GM19035 (cell line): ENCODE data around the gene HOXC11.

Source experiments
- ATAC-seq: cut with Tn5 transposase; IDR thresholded peaks from one replicate; pipeline ENCODE4 v1.9.1; 2021; ENCODE audit not compliant: unreplicated experiment

The HOXC11 gene

GRCh38 chr12:53996240-53997203, 23.6 kb downstream of the HOXC11 start:
- no peak for ATAC-seq

GRCh38 chr12:53997204-53998109, 24.5 kb downstream of the HOXC11 start:
- ATAC-seq = no peak

- no peak for ATAC-seq
Observed at GRCh38 chr12:53998110-53998899, 25.4 kb downstream of the HOXC11 start.

- ATAC-seq = no peak
Observed at GRCh38 chr12:53998900-53999236, 25.9 kb downstream of the HOXC11 start.

- ATAC-seq = no peak
Observed at GRCh38 chr12:53999559-54000115, 26.7 kb downstream of the HOXC11 start.

GRCh38 chr12:54000116-54001114, 27.5 kb downstream of the HOXC11 start, which contains the start of gene HOXC9:
Gene HOXC9 (plus strand): TSS chr12:54000161. CDS start chr12:54000189, 28 bp downstream.
- ATAC-seq = no peak

- no peak for ATAC-seq
Observed at GRCh38 chr12:54001283-54002187, 28.6 kb downstream of the HOXC11 start.

- no peak for ATAC-seq
Observed at GRCh38 chr12:54002278-54002914, 29.5 kb downstream of the HOXC11 start.

GRCh38 chr12:54002915-54003389, 30.0 kb downstream of the HOXC11 start:
- ATAC-seq = no peak

- ATAC-seq = no peak
Observed at GRCh38 chr12:54003625-54004024, 30.7 kb downstream of the HOXC11 start.

GRCh38 chr12:54004063-54004840, 31.3 kb downstream of the HOXC11 start:
- ATAC-seq = no peak

- no peak for ATAC-seq
Observed at GRCh38 chr12:54004841-54005530, 32.1 kb downstream of the HOXC11 start.

- no peak for ATAC-seq
Observed at GRCh38 chr12:54005531-54005852, 32.6 kb downstream of the HOXC11 start.

GRCh38 chr12:54005853-54006558, 33.1 kb downstream of the HOXC11 start:
- ATAC-seq = peak; percentile 83

- no peak for ATAC-seq
Observed at GRCh38 chr12:54006559-54007220, 33.8 kb downstream of the HOXC11 start.
